ENCODE results near the gene RHBDD3.
"Not testable (repeated sequence)": the region's sequence is repeated elsewhere in the genome, so short reads cannot be mapped to it uniquely, and the experiment has no call there.

RHBDD3 gene

GRCh38 chr22:29251265-29251664, 16.5 kb downstream of the RHBDD3 start:
- POLR2A ChIA-PET: no interaction called here
- CTCF ChIA-PET: no interaction called here
- TF ChIP-seq L3MBTL2 (conservative IDR thresholded peaks at IDR 0.05) (no peak), CTBP1 (IDR thresholded peaks at IDR 0.05; ENCODE audit: borderline replicate concordance) (no peak), BHLHE40 (IDR thresholded peaks at IDR 0.05; ENCODE audit: borderline replicate concordance) (no peak), LEF1 (IDR thresholded peaks at IDR 0.05; ENCODE audit: borderline replicate concordance) (no peak), SP1 (IDR thresholded peaks at IDR 0.05) (no peak), NFRKB (IDR thresholded peaks at IDR 0.05) (no peak)
- DNase-seq (ENCODE audit: extremely low spot score): no peak

DNA sequence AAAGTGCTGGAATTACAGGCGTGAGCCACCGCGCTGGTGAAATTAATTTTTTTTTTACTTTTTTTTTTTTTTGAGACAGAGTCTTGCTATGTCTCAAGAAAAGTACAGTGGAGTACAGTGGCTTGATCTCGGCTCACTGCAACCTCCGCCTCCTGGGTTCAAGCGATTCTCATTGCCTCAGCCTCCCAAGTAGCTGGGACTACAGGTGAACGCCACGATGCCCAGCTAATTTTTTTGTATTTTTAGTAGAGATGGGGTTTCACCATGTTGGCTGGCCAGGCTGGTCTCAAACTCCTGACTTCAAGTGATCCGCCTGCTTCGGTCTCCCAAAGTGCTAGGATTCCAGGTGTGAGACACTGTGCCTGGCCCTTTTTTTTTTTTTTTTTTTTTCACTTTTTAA, 19.9 kb downstream of the RHBDD3 start:
- POLR2A ChIA-PET; DNase-seq (ENCODE audit: extremely low spot score): not testable (repeated sequence)
- CTCF ChIA-PET: interaction anchor here (0.7 to 0.8 kb wide), 2 partner anchors 42 to 329 kb away, joined by 3 to 5 read pairs; no protein-coding TSS in a partner anchor

GRCh38 chr22:29245626-29246385, 22.0 kb downstream of the RHBDD3 start:
- TF ChIP-seq SP1 (IDR thresholded peaks at IDR 0.05) (no peak), L3MBTL2 (conservative IDR thresholded peaks at IDR 0.05) (no peak), NFRKB (IDR thresholded peaks at IDR 0.05) (no peak), FOXM1 (IDR thresholded peaks at IDR 0.05; ENCODE audit: borderline replicate concordance) (no peak), BHLHE40 (IDR thresholded peaks at IDR 0.05; ENCODE audit: borderline replicate concordance) (no peak), HDGF (IDR thresholded peaks at IDR 0.05; ENCODE audit: borderline replicate concordance) (no peak), PKNOX1 (IDR thresholded peaks at IDR 0.05) (no peak), CTBP1 (IDR thresholded peaks at IDR 0.05; ENCODE audit: borderline replicate concordance) (no peak), TARDBP (IDR thresholded peaks at IDR 0.05) (no peak), ELF4 (IDR thresholded peaks at IDR 0.05) (no peak), FOXK2 (IDR thresholded peaks at IDR 0.05) (no peak), FOXA1 (IDR thresholded peaks at IDR 0.05) (no peak), LEF1 (IDR thresholded peaks at IDR 0.05; ENCODE audit: borderline replicate concordance) (no peak), ZNF384 (IDR thresholded peaks at IDR 0.05) (no peak), ARNT (IDR thresholded peaks at IDR 0.05) (no peak), SUZ12 (IDR thresholded peaks at IDR 0.05) (no peak)
- CTCF ChIA-PET: interaction anchor here (0.5 to 1.5 kb wide), 18 partner anchors 9 to 1626 kb away, joined by 3 to 10 read pairs (median 4); partner anchors contain the start of gene EMID1
- DNase-seq (ENCODE audit: extremely low spot score): peak; percentile 93
- POLR2A ChIA-PET: no interaction called here

DNA sequence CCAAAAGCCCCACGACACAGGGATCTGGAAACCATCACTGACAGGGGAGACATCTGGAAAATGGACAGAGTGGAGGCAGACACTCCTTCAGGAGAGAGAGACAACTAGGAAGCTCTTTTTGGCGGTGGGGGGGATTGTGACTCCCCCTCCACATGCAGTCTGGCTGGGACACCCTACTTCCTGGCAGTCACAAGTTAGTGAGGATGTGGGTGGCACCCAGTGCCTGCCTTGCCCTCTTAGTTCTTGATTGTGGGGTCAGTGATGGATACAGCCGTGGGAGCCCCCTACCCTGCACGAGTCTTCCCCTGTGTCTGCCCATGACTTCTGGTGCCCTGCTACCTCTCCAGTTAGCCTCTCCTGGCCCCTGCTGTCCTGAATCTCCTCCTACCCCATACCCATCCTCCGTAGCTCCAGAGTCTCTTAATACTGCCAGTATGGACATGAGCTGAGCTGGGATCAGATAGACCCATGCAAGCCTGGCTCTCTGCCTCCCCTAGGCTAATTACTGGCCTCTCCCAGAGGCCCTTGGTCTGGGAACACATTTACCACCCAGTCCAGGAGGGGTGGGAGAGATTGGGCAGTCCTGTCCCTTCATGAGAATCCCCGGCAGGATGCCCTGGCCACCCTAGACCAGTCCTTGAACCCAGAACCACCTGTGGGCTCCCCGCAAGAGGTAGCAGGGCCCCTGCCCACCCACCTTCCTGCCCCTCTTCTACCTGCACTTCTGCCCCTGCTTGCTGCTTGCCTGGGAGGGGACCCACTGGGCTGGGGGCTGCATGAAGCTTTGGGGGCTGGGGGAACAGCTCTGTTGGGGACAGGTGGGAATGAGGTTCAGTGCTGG, 22.8 kb downstream of the RHBDD3 start:
- CTCF ChIA-PET: interaction anchor here (0.6 to 1.5 kb wide), 13 partner anchors 9 to 1627 kb away, joined by 3 to 10 read pairs (median 4); no protein-coding TSS in a partner anchor
- POLR2A ChIA-PET: no interaction called here
- TF ChIP-seq SUZ12 (IDR thresholded peaks at IDR 0.05): no peak
- DNase-seq (ENCODE audit: extremely low spot score): no peak

DNA sequence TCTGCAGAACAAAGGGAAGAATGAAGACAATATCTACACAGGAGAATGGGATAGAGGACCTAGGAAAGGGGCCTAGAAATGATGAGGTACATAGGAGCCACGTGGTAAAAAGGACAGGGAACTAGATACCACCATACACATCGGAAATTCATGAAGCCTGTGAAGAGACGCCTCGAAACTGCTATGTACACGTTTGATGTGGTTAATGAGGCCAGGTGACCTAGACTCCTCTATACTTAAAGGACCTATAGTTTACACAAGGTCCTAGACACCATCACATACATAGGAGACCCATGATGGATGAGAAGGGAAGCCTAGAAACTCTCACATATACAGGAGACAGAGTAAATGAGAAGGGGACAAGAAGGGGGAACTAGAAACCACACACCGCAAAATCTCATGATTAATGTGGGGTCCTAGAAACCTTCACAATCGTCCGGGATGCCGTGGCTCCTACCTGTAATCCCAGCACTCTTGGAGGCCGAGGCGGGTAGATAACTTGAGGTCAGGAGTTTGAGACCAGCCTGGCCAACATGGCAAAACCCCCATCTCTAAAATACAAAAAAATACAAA, 23.8 kb downstream of the RHBDD3 start:
- POLR2A ChIA-PET: no interaction called here
- no peak for DNase-seq (ENCODE audit: extremely low spot score)
- CTCF ChIA-PET: no interaction called here
- TF ChIP-seq HDGF (IDR thresholded peaks at IDR 0.05; ENCODE audit: borderline replicate concordance) (no peak), ZNF384 (IDR thresholded peaks at IDR 0.05) (no peak), CTBP1 (IDR thresholded peaks at IDR 0.05; ENCODE audit: borderline replicate concordance) (no peak), SP1 (IDR thresholded peaks at IDR 0.05) (no peak), SUZ12 (IDR thresholded peaks at IDR 0.05) (no peak), LEF1 (IDR thresholded peaks at IDR 0.05; ENCODE audit: borderline replicate concordance) (no peak), TARDBP (IDR thresholded peaks at IDR 0.05) (no peak), BHLHE40 (IDR thresholded peaks at IDR 0.05; ENCODE audit: borderline replicate concordance) (no peak), ARNT (IDR thresholded peaks at IDR 0.05) (no peak), ELF4 (IDR thresholded peaks at IDR 0.05) (no peak), FOXK2 (IDR thresholded peaks at IDR 0.05) (no peak), NFRKB (IDR thresholded peaks at IDR 0.05) (no peak), FOXA1 (IDR thresholded peaks at IDR 0.05) (no peak), L3MBTL2 (conservative IDR thresholded peaks at IDR 0.05) (no peak), FOXM1 (IDR thresholded peaks at IDR 0.05; ENCODE audit: borderline replicate concordance) (no peak)

- CTCF ChIA-PET; DNase-seq (ENCODE audit: extremely low spot score); POLR2A ChIA-PET: not testable (repeated sequence)
- peak; percentile 59 for TF ChIP-seq PKNOX1 (IDR thresholded peaks at IDR 0.05)
These were observed 27.3 kb downstream of the RHBDD3 start for GRCh38 chr22:29240481-29240880.
